RWPE1 (cell line): Measurements from ENCODE around the gene CDX2.

Source experiments
- CTCF ChIA-PET: fragments of 350-600 bp; sonication (Branson Sonifier 250); formaldehyde crosslinking; extraction: SDS; loops from one replicate; lab custom pipeline; 2021; lab: Yijun Ruan, JAX
- POLR2A ChIA-PET: fragments of 400-600 bp; formaldehyde crosslinking; extraction: SDS; loops from one replicate; lab custom pipeline; 2020; ENCODE audit warnings: antibody characterized with exemption; ENCODE audit not compliant: low non-redundant PET; lab: Yijun Ruan, JAX
- DNase-seq: peaks from one replicate; pipeline ENCODE4 v3.0.0; 2012; ENCODE audit warnings: low spot score
- H3K27ac ChIP-seq: fragments of 450-650 bp; 2 replicates; pipeline ENCODE4 v1.5.1; 2017
- TF ChIP-seq, protein P1 (sequence below): fragments of 450-650 bp; conservative IDR thresholded peaks from 2 replicates; pipeline ENCODE4 v1.5.1; 2017; ENCODE audit warnings: low read depth, mild to moderate bottlenecking

Gene CDX2

DNA sequence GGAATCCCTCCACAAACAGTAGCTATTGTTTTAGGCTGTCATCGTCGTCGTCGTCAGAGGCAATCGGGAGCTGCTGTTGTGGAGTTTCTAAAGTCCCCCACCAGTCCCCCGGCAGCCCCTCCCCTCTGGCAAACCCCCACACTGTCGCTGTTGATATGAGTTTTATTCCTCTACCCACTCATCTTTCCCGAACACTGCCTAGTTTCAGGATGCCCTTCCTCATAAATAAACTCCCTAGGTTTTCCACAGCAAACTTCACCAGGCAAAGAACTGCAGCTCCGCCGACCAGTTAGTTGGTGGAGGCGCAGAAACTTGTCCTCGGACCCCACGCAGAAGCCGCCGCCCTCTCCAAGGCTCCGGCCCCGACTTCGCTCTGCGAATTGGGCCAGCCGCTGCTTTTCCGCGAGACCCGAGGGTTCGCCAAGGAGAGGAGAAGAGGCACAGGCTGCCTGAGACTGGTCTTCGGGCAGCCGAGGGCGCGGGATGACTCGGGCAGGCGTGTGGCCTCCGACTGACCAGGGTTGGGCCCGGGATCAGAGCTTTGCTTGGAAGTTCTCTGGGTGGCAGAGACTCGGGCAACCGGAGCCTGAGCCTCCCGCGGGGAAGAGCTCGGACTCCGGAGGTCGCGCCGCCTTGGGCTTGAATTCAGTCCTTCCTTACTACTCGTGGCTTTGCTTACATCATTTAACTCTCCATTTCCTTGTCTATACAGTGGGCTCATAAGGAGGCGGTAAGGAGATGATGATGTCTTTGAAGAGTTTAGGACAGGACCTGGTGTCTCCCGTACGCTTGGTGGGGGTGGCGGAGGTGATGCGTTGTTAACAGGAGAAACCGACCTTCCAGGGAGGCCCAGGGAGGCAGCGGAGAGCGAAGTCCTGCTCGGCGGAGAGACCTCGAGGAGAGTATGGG is 41.4 kb downstream of the CDX2 start:
- POLR2A ChIA-PET: no interaction called here
- H3K27ac ChIP-seq: no peak overlapping the region
- DNase-seq: no peak
- CTCF ChIA-PET: interaction anchor here (0.6 to 0.7 kb wide), 2 partner anchors 162 to 467 kb away, joined by 3 read pairs; no protein-coding TSS in a partner anchor
- TF ChIP-seq, protein P1, sequence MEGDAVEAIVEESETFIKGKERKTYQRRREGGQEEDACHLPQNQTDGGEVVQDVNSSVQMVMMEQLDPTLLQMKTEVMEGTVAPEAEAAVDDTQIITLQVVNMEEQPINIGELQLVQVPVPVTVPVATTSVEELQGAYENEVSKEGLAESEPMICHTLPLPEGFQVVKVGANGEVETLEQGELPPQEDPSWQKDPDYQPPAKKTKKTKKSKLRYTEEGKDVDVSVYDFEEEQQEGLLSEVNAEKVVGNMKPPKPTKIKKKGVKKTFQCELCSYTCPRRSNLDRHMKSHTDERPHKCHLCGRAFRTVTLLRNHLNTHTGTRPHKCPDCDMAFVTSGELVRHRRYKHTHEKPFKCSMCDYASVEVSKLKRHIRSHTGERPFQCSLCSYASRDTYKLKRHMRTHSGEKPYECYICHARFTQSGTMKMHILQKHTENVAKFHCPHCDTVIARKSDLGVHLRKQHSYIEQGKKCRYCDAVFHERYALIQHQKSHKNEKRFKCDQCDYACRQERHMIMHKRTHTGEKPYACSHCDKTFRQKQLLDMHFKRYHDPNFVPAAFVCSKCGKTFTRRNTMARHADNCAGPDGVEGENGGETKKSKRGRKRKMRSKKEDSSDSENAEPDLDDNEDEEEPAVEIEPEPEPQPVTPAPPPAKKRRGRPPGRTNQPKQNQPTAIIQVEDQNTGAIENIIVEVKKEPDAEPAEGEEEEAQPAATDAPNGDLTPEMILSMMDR: no peak

DNA sequence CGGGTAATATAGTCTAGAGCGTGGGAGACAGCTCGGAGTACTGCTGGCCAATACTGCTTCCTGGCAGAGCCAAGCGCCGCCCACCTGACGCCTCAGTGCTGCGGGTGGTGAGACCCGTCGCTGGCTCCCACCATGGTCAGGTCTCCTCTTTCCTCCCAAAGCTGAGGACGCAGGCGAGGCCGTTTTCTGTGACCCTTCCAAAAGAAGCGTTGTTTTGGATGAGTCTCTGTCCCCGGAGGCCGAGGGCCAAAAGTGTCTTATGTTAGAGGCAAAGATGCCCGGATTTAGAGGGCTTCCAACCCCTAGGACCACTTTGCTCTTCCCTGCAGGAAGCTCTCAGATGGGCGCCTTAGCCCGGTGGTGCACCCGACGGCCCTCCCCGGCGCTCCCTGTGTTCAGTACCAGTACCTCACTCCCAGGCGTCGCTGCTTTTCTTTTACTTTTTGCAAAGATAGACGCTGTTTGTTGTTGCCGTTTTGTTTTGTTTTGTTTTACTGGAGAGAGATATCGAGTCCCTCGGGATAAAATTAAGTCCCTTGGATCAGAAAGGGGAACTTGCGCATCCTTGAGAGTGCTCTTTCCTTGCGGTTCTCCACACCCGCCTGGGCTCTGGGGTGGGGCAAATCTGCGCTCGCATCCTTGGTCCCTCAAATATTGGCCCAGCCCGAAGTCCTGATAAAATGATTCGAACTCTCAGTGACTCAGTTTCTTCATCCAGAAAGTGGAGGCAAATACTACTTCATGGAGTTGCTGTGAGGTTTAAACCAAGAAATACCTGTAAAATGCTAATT is 42.3 kb downstream of the CDX2 start:
- ChIA-PET POLR2A (no interaction called here), CTCF (interaction anchor here (0.6 to 0.8 kb wide), 2 partner anchors 398 to 468 kb away, joined by 3 read pairs; no protein-coding TSS in a partner anchor)
- no peak for DNase-seq
- TF ChIP-seq, protein P1: no peak
- H3K27ac ChIP-seq: no peak overlapping the region

DNA sequence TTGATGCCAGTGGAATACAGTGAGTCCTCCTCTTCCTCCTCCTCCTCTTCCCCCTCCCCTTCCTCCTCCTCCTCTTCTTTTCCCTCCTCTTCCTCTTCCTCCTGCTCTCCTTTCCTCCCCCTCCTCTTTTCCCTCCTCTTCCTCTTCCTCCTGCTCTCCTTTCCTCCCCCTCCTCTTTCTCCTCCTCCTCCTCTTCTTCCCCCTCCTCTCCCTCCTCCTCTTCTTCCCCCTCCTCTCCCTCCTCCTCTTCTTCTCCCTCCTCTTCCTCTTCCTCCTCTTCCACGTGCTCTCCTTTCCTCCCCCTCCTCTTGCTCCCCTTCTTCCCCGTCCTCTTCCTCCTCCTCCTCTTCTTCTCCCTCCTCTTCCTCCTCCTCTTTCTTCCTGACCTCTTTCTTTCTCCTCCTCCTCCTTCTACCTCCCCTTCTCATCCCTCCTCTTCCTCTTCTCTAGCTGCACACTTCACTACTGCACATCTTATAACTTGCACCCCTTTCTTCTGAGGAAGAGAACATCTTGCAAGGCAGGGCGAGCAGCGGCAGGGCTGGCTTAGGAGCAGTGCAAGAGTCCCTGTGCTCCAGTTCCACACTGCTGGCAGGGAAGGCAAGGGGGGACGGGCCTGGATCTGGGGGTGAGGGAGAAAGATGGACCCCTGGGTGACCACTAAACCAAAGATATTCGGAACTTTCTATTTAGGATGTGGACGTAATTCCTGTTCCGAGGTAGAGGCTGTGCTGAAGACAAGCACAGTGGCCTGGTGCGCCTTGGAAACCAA is 43.7 kb downstream of the CDX2 start:
- DNase-seq: no peak
- POLR2A ChIA-PET: no interaction called here
- no peak overlapping the region for H3K27ac ChIP-seq
- TF ChIP-seq, protein P1: no peak
- CTCF ChIA-PET: interaction anchor here (0.6 kb wide), 2 partner anchors 8 to 69 kb away, joined by 3 read pairs; no protein-coding TSS in a partner anchor

- POLR2A ChIA-PET: no interaction called here
- CTCF ChIA-PET: interaction anchor here (0.6 kb wide), 1 partner anchor 26 kb away, joined by 3 read pairs; no protein-coding TSS in a partner anchor
- H3K27ac ChIP-seq: no peak overlapping the region
- TF ChIP-seq, protein P1: no peak
- no peak for DNase-seq
Measured at GRCh38 chr13:27924529-27925141, 44.5 kb downstream of the CDX2 start.

GRCh38 chr13:27923794-27924528 is 45.2 kb downstream of the CDX2 start:
- ChIA-PET CTCF (interaction anchor here (0.6 to 0.7 kb wide), 2 partner anchors 27 to 259 kb away, joined by 3 to 5 read pairs; no protein-coding TSS in a partner anchor), POLR2A (no interaction called here)
- H3K27ac ChIP-seq: no peak overlapping the region
- TF ChIP-seq, protein P1: no peak
- DNase-seq: no peak
